NCI-H1092 (cell line): ENCODE data around the gene LRFN5.
"Not testable (repeated sequence)": the region's sequence is repeated elsewhere in the genome, so short reads cannot be mapped to it uniquely, and the experiment has no call there.

ENCODE experiments used
- DNase-seq: peaks from one replicate; lab custom pipeline; 2025; lab: John Stamatoyannopoulos, UW

Gene LRFN5

DNA sequence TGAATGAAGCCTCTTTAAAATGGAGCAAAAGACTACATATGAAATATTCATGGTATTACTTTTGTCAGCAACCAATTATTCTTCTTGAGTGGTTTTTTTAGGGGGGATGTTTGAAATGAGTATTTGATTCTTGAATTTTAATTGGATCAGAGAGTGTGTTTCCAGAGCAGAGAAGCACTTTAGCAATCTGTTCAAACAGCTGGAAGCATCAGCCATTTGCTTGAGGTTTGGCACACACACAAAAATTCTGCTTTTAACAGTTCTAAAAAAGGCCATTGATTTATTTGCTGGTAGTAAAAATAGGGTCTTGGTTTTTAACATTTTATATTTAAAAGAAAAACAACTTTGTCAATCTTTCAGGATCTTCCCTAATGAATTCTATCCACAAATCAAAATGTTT lies 292.7 kb downstream of the LRFN5 start:
- peak; percentile 94 for DNase-seq

DNA sequence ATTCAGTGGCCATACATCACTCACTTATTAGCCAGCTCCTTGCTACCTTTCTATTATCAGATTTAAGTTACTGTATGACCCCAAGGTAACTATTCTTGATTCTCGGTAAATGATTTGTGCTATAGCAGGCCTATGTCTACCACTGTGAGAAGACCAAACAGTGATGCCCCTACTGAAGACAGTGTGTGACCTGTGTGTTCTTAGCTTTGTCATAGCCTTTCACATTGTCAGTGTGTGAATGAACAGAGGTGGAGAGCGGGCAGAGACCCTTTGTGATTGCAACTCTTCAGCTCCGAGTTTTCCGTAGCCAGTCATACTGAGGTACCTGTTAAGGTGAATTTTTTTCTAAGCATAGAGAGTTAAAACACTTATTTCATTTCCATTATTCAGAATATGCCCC lies 294.0 kb downstream of the LRFN5 start:
- DNase-seq: no peak

DNA sequence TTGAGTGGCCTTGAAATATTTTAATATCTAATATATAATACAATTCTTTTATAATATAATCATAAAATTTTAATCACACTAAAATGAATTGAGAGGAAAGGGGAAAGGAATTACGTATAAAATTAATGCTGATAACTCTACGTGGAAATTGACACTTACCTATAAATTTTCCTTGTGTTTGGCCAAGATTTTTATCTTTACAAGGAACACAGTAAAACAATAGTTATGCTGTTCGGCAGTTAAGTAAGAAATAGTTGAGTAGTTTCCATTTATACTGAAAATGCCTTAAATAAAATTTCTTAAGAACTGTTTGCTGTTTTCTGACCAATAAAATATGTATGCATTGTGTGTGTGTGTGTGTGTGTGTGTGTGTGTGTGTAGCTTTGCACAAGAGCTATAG lies 294.4 kb downstream of the LRFN5 start:
- DNase-seq: no peak

DNA sequence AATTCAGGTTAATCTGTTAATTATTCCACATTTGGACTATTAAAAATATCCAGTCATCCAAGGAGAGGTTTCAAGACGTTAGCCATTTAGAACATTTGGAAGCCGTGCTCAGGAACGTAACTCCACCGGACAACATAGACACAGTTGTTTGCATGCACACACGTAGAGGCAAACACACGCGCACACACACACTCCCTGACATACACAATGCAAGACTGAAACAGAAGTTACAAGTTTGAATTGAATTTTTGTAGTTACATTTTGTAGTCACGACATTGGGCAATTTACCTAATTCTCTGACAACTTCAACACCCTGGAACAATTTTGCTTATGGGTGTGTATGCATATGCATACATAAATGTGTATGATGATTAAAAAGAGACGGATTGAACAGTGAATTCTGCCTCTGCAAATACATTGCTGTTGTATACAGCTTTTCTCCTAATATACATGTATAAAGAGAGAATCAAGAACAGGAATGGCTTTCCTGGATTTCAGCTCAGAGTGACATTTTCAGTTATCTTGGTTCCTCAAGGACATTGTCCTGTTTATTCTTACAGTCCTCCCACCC lies 298.8 kb downstream of the LRFN5 start:
- no peak for DNase-seq

DNA sequence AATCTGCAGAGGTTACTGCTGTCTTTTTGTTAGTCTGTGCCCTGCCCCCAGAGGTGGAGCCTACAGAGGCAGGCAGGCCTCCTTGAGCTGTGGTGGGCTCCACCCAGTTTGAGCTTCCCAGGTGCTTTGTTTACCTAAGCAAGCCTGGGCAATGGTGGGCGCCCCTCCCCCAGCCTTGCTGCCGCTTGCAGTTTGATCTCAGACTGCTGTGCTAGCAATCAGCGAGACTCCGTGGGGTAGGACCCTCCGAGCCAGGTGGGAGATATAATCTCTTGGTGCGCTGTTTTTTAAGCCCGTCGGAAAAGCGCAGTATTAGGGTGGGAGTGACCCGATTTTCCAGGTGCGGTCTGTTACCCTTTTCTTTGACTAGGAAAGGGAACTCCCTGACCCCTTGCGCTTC lies 304.5 kb downstream of the LRFN5 start:
- DNase-seq: not testable (repeated sequence)

DNA sequence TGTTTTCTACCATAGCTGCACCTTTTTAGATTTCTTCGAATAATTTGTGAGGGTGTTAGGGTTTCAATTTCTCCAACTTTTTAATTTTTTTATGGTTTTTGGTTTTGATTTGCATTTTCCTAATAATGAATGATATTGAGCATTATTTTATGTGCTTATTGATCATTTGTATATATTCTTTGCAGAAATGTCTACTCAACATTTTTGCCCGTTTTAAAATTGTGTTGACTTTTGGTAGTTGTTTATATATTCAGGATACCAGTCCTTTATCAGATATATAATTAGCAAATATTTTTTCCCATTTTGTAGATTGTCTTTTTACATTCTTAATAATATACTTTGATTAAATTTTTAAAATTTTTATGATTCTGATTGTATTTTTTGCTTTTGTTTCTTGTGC lies 306.7 kb downstream of the LRFN5 start:
- DNase-seq: no peak

DNA sequence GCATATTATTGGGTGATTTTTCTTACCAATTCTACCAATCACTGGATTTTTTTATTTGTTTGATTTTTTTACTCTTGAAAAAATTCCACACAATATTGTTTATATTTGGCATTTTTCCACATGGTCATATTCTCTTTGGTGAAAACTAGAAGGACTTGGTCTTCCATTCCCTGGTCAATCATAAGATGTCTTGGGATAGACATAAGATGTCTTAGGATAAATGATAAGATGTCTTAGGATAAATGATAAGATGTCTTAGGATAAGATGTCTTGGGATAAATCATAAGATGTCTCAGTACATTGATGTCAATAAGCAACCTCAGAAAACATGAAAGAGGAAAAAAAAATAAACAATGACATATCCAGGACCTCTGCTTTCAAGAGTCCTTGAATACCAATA lies 309.1 kb downstream of the LRFN5 start:
- no peak for DNase-seq

DNA sequence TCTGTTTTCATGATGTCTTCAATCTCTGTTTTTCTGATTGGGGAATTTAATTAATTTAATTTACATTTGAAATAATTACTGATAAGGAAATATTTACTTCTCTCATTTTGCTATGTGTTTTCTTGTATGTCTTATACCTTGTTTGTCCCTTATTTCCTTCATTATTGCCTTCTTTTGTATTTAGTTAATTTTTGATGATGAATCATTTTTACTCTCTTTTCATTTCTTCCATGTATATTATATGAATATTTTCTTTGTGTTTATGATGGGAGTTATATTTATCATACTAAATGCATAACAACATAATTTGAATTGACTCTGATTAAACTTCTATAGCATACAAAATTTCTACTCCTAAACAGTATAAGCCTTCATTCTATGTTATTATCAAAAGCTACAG lies 309.6 kb downstream of the LRFN5 start:
- DNase-seq: no peak

DNA sequence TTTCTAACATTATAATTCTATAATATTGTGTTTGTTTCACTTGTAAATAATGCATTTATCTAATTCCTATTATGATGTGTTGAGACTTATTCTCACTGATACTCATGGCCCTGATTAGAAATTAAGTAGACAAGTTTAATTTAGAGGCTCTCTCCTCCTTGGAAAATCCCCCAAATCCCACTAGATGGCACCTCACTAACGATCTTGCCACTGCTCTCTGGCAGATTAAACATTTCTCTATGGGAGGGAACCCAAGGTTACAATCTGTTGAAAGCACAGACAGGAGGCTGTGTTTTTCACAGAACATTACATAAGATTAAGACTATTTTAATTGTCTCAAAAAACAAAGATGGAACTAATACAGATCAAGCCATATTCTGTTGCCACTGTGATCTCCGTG lies 318.7 kb downstream of the LRFN5 start:
- DNase-seq: peak; percentile 20

DNA sequence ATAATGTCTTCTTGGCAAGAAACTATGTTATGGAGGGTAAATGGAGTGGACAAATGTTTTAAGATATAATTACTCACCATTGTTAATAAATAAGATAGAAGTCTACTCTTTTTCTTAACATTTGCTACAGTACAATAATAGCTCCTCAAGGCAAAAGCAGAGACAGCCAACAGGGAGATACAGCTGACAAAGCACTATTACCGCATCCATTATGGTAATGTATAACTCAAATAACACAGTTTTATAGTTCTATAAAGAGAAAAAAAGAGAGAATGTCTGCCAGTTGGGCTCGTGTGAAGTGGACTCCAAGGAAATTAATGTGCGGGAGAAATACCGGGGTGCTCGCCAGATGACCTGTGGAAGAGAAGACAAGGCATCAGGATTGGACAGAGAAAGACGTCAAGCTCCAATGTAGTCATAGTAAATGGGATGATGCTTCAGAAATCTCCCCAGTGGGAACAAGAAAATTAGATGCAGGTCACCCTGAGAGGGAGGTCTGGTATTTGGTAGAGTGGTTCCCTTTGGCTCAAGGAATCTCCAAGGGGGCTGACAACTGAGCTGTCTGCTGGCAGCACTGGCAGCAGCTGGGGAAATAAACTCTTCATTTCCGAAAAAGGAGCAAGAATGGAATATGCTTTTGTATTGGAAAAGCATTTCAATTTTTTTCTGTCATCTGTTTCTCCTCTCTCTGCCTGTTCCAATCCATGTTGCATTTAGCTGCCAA lies 343.9 kb downstream of the LRFN5 start:
- DNase-seq: no peak
